ENCODE measurements around the gene BOD1L2. TPM values are rescaled to one million over a fixed set of nuclear protein-coding genes. Genes with fewer than 3 reads are reported as not detected.

BOD1L2 gene
- total RNA-seq, result under 1 TPM in 1 of 4 donors, not detected in 3; 0.19 TPM

- no peak for TF ChIP-seq CTCF (IDR thresholded peaks at IDR 0.05; ENCODE audit: low read depth)
These were observed at the start of gene BOD1L2 for GRCh38 chr18:57146956-57147636. BOD1L2 (plus strand) TSS chr18:57147087; CDS start chr18:57147313, 226 bp downstream.

- no peak for TF ChIP-seq CTCF (IDR thresholded peaks at IDR 0.05; ENCODE audit: low read depth)
These were observed 39.6 kb upstream of the BOD1L2 start for GRCh38 chr18:57107140-57107832.

GRCh38 chr18:57110290-57110689 is 36.6 kb upstream of the BOD1L2 start:
- no peak for TF ChIP-seq CTCF (IDR thresholded peaks at IDR 0.05; ENCODE audit: low read depth)

GRCh38 chr18:57113799-57114420 is 33.0 kb upstream of the BOD1L2 start:
- no peak for TF ChIP-seq CTCF (IDR thresholded peaks at IDR 0.05; ENCODE audit: low read depth)

- TF ChIP-seq CTCF (IDR thresholded peaks at IDR 0.05; ENCODE audit: low read depth), result no peak
These were observed 30.2 kb upstream of the BOD1L2 start for GRCh38 chr18:57116598-57117132.

- no peak for TF ChIP-seq CTCF (IDR thresholded peaks at IDR 0.05; ENCODE audit: low read depth)
These were observed 25.3 kb upstream of the BOD1L2 start for GRCh38 chr18:57121542-57122112.

Data from subcutaneous adipose tissue (tissue), 4 donors.